ENCODE measurements around the gene TIAM1.

- TF ChIP-seq CTCF (IDR thresholded peaks at IDR 0.05) = no peak
- TF ChIP-seq SIN3A (IDR thresholded peaks at IDR 0.05; ENCODE audit: borderline replicate concordance, insufficient read depth, low read depth, low read length) = no peak
Observed at GRCh38 chr21:31137960-31138359, 206.1 kb downstream of the TIAM1 start.
